HT-29 (cell line): ENCODE results near the gene UBE2E1. TPM values are rescaled to one million over a fixed set of nuclear protein-coding genes. Genes with fewer than 3 reads are reported as not detected.

Experiments used
- DNase-seq: peaks from one replicate; pipeline ENCODE4 v3.0.0-alpha.2; 2015; ENCODE audit warnings: low spot score
- total RNA-seq: library from RNA; depleted of rRNA; stranded (reverse); fragments of >200 nt; shearing (Covaris generic); gene quantifications from 2 replicates; pipeline ENCODE4 v1.2.3, GENCODE V29; 2014; rRNA removed

Gene UBE2E1
- total RNA-seq: 43.1 and 51.3 TPM in 2 replicates

DNA sequence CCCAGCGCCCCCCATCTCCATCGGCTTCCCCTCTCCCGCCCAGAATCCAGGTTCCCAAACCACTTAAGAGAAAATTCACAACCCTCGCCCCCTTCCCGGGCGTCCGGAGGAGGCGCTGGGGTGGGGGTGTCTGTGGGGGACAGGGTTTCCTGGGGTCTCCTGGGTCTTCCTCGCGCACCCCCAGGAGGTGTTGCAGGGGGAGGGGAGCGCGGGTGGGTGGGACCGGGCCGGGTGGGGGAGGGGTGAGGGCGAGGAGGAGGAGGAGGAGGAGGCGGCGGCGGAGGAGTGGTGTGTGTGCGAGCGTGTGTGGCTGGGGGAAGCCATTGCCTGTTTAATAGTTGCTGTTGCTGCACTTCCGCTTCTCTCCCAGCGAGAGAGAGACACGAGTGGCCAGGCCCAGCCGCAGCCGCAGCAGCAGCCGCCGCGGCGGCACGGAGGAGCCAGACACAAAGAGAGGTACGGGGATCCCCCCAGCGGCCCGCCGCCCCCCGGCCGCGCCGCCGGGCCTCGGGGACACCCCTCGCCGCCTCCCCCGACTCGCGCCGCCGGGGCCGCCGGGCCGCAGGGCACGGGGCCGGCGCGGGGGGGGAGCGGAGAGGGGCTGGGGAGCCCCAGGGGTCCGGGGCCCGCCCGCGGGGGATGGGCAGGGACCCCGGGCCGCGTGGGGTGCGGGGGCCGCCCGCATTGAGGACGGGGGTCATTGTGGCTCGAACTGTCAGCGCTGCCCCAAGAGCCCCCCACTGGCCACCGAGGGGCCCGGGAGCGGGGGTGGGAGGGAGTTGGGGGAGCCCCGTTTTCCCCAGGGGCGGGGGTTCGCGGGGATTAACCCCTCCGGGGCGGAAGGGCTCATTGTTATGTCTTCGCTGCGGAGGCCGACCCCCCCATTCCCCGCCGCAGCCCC, at the start of gene UBE2E1:
TSS of gene UBE2E1 (plus strand) at position 323 of the 901 bp plus-strand sequence. CDS start 1,315 bp downstream, outside the sequence.
- DNase-seq: peak; percentile 31

DNA sequence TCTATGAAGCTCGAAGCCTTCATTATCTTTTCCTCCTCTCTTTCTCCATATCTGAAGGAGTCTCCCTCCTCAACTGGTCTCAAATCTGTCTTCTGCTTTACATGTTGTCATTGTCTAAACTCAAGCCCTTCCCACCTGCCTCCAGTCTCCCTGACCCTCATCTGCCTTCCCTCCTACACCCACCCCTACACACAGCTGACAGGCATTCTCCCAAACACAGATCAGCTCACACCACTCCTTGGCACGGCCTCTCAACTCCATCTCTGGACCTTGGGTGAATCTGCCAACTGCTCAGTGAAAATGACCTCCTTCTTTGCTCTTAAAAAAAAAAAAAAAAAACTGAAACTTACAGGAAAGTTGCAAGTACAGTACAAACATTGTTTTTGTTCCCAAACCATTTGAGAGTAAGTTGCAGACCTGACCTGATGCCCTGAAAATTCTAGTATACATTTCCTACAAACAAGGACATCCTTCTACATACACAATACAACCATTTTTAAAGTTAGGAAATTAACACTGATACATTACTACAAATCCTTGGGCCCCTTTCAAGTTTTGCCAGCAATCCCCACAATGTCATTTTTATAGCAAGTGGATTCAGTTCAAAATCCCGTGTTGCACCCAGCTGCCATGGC, 49.4 kb upstream of the UBE2E1 start:
- DNase-seq: no peak

- no peak for DNase-seq
Measured at GRCh38 chr3:23758253-23758838, 47.4 kb upstream of the UBE2E1 start.

DNA sequence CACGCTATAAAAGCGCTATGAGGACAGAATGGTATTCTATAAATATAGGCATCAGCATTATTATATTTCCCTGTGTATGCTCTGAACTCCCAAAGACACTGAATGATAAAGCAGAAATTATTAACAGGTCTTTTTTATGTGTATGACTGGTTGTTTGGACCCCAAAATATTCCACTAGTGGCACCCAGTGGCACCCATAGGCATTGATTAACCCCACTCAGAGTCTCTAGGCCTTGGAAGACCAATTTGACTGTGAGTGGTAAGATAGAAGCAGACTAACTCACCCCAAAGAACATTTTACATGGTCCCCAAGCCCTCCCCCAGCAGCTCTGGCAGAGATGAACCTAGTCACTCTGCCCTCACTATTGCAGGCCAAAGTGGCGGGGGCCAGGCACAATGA, 45.4 kb upstream of the UBE2E1 start:
- DNase-seq: no peak

GRCh38 chr3:23760871-23761373, 44.8 kb upstream of the UBE2E1 start:
- no peak for DNase-seq

GRCh38 chr3:23761440-23761896, 44.3 kb upstream of the UBE2E1 start:
- peak; percentile 47 for DNase-seq

DNA sequence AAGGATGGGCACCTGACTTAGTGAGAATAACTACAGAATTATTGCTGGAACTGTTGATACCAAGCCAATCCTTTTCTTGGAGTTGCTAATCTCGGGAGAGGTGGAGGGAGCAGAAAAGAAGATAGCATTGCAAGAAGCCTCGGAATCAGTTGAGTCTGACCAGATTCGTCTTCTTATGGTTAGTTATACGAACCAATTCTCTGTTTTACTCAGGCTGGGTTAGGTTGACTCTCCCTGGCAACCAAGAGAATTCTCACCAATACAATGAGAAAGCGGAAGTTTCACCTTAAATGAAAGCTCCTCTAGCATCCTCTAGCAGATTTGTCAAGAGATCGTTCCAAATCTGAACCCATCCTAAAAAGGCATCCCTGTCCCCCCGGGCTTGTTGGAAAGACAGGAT, 43.5 kb upstream of the UBE2E1 start:
- DNase-seq: no peak

GRCh38 chr3:23762759-23763477, 42.8 kb upstream of the UBE2E1 start:
- DNase-seq: no peak

GRCh38 chr3:23764407-23764806, 41.3 kb upstream of the UBE2E1 start:
- no peak for DNase-seq

GRCh38 chr3:23767546-23767945, 38.2 kb upstream of the UBE2E1 start:
- no peak for DNase-seq

DNA sequence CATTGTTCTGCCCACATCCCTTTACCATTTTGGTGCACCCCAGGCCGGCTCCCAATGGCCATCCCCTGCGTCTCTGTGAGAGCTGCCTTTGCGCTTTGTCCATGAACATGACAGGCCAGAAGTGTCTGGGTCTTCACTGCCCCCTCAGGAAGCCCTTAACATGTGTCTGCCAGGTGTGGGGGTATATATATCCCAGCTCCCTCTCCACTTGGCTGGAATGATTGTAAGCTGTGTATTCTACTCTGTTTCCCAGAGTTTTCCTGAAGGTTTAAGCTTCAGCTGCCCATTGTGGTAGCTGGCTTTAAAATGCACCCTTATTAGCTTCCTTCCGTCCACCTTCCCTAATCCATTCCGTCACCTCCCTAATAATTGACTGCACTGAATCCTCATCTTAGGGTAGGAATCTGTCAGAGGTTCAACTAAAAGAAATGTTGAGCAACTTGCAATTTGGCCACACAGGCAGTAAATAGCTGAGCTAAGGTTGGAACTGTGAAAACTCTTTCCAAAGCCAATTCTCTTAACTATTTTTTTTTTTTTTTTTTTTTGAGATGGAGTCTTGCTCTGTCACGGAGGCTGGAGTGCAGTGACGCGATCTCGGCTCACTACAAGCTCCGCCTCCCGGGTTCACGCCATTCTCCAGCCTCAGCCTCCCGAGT, 30.4 kb upstream of the UBE2E1 start:
- DNase-seq: no peak

GRCh38 chr3:23776352-23776891, 29.3 kb upstream of the UBE2E1 start:
- no peak for DNase-seq

GRCh38 chr3:23778446-23778845, 27.3 kb upstream of the UBE2E1 start:
- no peak for DNase-seq

GRCh38 chr3:23779841-23780240, 25.9 kb upstream of the UBE2E1 start:
- no peak for DNase-seq

DNA sequence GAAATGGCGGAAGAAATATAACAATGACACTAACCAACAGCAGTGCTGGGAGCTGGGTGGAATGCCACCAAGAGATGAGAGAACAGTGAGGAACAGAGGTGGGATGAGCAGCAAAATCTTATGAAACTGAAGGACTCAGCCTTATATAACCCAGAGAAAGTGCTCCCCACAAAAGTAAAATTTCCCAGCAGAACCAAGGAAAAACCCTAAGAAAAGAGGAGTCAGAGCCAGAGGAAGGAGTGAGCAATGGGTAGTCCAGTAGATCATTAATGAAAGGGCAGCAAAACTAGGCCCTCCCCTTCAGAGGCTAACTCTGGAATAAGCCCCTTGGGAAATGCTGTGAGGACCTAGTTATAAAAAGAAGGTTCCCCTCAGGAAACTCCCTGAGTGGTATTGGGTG, 24.7 kb upstream of the UBE2E1 start:
- DNase-seq: no peak

GRCh38 chr3:23781871-23782270, 23.9 kb upstream of the UBE2E1 start:
- DNase-seq: no peak

- DNase-seq: no peak
Measured at GRCh38 chr3:23785097-23785645, 20.6 kb upstream of the UBE2E1 start.

DNA sequence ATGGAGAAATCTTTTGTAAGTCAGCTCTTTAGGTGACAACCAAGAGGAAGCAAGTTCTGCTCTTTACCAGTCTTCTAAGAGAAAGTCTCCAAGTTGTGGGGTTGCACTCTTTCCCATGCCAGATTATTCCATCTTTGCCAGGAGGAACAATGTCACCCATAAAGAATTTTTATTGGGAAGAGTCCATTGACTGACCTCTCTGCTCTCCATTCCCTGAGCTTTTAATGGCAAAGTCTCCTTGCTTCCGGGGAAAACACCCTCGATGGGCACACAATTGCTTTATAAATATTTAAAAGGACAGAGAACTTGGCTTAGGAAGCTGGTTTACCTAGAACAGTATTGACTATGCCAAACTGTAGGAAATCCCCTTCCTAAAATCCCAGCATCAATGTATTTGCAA, 19.9 kb upstream of the UBE2E1 start:
- DNase-seq: no peak

GRCh38 chr3:23791678-23792077, 14.1 kb upstream of the UBE2E1 start:
- DNase-seq: no peak

- DNase-seq: no peak
Measured at GRCh38 chr3:23793528-23794134, 12.1 kb upstream of the UBE2E1 start.
